NCI-H1417 treated with DMSO at 0.1 percent for 48 hours (cell line): ENCODE results near the gene C1orf21.

Experiments
- DNase-seq: peaks from one replicate; lab custom pipeline; 2025; lab: John Stamatoyannopoulos, UW

Gene C1orf21

DNA sequence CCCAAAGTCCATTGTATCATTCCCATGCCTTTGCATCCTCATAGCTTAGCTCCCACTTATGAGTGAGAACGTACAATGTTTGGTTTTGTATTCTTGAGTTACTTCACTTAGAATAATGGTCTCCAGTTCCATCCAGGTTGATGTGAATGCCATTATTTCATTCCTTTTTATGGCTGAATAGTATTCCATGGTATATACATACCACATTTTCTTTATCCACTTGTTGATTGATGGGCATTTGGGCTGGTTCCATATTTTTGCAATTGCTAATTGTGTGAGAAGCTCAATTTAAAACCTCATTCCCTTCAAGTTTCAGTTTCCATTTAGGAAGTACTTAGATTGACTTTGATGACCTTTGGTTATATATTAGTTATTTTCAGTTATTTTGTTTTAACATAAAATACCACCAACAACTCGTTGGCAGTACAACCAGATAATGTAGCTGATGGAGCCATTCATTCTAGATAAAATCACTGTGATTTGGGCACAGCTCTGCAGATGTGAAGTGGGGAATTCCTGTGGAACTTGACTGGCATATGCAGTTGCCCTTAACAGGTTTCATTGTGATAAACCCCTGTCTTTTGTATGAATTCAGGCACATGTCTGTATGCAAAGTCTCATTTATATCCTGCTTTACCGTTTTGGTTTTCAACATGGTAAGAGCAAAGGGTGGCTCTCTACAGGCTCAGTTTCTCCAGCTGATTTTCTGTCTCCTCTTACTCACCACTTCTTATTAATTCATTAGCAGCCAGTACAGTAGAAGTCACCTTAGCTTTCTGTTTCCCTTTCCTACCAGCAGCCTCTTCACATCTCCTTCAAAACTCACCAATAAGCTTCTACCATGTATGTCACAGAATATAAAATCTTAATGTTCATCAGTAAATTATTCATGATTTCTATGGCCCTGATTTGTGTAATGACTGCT, 170.9 kb downstream of the C1orf21 start:
- no peak for DNase-seq

DNA sequence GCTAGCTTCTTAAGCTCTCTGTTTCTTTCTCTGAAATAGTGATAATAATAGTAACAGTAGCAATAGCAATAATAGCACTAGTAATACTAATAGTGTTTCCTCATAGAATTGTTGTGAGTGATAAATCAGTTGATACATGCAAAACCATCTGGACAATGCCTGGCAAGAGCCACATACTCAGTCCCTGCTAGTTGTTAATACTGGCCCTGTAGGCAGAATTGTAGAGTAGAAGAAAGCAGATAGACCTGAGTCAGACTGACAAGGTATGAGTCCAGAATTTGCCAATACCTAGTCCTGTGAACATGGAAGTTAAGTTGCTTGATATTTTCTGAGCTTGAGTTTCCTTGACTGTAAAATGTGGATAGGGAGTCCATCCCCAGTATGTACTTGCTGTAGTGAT, 171.9 kb downstream of the C1orf21 start:
- no peak for DNase-seq

DNA sequence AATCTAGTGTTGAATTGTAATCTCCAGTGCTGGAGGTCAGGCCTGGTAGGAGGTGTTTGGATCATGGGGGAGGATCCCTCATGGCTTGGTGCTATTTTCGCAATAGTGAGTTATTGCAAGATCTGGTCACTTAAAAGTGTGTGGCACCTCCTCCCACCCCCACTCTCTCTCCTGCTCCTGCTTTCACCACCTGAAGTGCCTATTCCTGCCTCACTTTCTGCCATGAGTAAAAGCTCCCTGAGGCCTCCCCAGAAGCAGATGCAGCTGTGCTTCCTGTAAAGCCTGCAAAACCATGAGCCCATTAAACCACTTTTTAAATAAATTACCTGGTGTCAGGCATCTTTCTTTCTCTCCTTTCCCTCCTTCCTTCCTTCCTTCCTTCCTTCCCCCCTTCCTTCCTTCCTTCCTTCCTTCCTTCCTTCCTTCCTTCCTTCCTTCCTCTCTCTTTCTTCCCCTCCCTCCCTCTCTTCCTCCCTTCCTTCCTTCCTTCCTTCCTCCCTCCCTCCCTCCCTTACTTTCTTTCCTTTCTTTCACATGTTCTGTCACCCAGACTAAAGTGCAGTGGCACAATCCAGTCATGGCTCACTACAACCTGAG, 172.4 kb downstream of the C1orf21 start:
- DNase-seq, result no peak

DNA sequence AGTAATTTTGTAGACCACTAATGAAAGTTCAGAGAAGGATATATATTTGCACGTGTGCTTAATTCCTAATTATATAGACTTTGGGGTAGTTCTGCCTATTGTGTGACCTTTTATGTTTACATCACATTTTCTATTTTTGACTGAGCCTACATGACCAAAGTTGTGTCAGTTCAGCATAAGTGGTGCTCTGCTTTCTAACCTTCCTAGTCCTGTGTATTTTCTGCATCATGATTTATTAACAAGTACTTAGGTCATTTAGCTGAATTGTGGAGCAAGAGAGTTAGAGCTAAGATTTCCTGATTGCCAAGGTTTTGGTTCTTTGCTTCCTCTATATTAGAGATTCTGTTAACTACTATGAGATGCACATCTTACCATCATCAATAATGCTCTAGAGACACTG, 176.0 kb downstream of the C1orf21 start:
- no peak for DNase-seq

DNA sequence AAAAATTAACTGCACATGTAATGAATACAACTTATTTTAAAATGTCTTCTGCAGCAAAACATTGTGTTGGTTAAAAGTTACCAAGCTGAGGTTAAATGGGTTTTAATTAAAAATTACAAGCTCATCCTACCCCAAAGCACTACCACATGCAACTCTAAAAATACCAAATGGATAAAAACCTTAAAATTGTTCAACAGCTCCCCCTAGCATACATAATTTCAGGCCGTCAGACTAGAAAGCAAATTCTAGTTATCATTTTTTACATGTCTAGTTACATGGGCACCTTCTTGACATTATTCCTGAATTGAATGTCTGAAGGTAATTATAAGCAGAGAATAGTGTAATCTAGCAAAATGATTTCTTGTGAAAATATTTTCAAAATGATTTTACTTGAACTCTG, 176.5 kb downstream of the C1orf21 start:
- DNase-seq, result no peak

DNA sequence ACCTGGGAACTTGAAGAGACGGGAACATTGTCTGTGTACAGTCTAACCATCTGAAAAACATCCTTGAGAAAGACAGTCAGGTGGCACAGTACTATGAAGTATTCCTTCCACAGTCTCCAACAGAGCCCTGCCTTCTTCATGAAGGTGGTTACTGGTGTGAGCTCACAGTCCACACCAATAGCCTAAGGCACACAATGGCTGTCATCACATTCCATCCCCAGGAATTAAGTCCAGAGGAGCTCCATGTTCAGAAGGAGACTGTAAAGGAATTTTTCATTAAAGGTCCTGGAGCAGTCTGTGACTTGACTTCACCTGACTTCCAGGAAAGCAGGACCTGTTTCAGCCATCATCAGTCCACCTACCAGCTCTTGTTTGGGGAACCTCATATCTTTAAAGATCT, 180.2 kb downstream of the C1orf21 start:
- no peak for DNase-seq

DNA sequence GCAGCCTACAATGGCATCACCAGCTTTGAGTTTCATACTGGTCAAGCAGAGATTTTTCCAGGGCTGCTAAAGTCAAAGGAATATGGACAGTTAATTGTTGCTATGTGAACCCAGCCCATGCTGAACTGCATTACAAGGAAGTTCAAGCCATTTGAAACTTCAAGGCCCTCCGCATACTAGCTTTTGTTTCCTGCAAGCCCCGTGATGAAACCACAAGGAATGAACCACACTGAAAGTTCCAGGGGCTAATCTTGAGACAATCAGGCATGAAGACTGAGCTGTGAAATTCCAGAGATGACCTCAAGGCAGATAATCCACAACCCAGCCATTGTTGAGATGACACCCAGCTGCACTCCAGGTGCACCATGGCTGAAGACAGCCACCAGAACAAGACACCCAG, 180.8 kb downstream of the C1orf21 start:
- no peak for DNase-seq

DNA sequence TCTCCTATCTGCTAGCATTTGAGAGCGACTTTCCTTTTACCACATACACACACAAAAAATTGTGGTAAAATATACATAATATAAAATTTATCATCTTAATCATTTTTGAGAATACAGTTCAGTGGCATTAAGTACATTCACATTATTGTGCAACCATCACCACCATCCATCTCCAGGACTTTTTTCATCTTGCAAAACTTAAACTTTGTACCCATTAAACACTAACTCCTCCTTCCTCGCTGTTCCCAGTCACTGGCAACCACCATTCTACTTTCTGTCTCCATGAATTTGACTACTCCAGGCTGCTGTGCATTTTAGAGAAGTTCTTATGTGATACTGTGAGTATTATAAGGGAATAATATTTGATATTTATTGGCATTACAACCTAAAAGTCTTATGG, 181.3 kb downstream of the C1orf21 start:
- no peak for DNase-seq

DNA sequence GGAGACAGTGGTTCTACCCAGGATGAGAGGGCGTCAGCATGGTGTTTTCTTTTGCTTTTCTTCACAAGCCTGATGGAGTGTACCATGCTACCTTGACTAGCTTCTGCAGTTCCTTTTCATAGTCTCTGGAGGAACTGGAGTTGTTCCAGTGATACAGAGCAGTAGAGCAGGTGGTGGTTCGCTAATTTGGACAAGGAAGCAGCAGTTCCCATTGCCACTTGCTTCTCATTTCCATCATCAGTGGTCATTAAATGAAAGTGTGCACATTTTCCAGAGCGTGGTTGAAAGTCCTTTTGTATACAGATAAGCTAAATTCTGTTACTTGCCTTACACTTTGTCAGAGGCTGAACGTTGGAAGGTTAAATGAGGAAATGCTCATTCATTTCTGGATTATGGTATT, 182.3 kb downstream of the C1orf21 start:
- DNase-seq, result no peak

DNA sequence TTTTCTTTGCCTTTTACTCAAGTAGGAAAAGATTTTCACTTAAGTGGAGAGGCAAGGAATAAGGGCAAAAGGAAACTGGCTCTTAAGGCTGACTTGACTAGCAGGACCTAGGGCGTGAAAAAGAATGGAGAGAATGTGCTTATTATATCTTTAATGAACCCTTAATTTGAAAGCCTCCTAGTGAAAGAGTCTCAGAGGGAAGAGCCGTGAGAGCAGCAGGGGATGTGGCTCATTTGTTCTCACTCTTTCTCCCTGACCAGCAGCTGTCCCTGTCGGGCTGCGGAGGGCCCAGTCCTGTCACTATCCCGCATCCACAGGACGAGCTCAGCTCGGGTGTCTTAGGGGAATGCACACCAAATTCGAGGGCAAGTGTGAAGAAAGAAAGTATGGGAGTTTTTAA, 187.8 kb downstream of the C1orf21 start:
- no peak for DNase-seq

DNA sequence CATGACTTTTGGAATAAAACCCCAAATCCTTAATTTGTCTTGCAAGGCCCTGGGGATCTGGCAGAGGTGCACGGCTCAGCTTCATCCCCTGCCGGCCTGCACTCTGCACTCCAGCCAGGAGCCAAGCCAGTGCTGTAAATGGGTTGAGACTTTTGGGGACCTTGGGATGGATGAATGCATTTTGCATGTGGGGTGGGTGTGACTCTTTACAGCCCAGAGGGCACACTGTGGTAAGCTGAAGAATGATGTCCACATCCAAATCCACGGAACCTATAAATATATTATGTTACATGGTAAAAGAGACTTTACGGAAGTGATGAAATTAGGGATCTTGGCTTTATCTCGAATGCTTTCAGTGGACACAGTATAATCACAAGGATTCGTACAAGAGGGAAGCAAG, 190.0 kb downstream of the C1orf21 start:
- DNase-seq, result no peak

DNA sequence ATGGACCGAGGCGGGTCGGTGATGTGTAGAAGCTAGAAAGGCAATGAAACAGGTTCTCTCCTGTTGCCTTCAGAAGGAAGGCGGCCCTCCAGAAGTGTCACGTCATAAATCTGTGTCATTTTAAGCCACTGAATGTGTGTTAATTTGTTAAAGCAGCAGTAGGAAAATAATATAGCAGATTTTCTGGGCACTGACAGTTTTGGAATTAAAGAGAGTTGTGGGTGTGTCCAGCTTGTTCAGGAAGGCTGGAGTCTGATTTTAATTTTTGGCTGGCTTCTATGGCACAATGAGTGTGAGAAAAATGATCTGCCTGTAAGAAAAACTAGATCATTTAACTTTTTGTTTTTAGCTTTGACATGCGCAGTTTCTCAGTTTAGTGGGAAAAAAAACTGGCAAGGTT, 190.5 kb downstream of the C1orf21 start:
- no peak for DNase-seq

DNA sequence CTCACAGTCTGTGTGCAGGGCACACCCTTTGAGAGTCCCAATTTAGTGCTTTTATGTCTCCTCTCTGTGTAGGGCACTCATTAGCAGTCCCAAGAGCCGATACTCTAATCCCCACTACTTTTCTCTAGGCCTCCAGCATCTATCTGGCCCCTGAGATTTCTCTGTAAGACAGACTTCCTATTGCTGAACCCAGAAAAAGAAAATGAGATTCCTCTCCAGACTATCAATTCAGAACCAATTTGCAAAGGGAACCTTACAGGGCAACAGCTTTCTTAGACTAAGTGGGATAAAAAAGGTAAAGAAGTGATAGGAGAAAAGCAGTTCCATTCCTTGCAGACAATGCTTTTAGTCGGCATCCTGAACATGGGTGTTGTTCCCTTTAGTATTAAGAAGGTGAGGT, 195.6 kb downstream of the C1orf21 start:
- DNase-seq, result no peak

DNA sequence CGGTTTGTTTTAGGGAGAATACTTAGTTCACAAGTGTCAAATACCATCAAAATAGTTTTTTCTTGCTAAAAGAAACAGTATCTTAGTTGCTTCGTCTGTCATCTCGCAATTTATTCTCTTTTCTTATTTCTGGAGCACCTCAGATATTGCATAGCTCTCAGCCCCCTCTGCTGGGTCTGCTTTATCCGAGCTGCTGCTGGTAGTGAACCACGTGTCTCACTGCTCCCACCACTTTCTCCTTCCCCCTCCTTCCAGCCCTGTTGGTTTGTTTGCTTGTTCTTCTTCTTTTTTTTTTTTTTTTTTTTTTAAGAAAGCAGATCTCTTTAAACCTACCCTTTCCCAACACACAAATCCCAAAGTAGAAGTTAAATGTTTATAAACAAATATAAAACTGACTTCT, 197.0 kb downstream of the C1orf21 start:
- DNase-seq, result no peak

DNA sequence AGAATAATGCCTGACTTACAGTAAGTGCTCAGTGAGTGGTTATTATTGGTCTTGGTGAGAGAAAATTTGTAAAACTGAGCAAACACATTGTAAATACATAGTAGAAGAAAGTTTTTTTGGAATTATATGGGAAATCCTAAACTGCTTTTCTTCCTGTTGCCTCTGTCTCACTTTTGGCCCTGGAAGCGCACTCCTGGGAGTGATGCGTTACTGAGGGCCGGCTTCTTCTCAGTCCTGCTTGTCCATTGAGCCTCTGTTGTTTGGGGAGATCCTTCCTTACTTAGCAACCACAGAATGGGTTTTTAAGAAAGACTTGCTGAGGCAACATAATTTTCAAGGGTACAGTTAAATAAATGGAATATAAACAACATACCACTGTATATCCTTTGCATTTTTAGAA, 201.9 kb downstream of the C1orf21 start:
- no peak for DNase-seq

DNA sequence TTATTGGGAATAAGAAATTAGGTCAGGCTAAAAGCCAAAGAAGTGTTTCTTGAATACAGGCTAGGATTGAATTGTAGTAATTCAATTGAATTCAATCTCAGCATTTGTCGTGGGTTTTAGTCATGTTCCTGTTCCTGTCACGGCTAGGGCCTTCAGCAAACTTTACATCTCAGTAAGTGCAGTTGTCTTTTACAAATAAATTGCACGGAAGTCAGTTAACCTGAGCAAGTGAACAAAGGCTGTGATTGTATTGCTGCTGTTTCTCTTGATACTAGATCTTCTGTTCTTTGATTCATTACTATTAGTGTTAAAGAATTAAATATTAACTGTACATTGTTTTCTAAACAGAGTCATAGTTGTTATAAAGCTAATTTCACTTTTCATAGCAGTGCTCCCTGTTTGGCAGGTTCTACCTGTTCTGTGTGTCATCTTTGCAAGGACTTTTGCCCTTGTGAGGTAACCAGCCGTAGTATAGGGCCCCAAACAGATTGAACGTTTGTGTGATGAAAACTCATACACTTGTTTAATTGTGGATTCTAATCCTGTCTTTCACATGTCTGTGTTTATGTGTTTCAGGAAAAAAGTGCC, 203.4 kb downstream of the C1orf21 start:
- no peak for DNase-seq

DNA sequence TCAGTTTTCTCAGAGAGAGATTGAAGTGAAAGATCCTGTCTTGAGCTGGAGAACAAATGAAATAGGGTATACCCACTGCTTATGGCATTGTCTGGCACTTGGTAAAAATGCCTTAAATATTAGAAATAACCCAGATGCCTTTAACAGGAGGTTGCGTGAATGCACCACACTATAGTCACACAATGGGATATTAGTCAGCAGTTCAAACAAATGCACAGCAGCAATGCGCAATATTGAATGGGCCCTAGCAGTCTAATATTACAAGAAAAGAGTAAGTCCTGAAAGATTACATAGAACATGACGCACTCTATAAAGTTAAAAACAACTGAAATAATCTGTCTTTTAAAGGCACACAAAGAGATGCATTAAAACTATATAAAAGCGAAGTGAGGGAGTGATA, 206.8 kb downstream of the C1orf21 start:
- DNase-seq, result no peak

DNA sequence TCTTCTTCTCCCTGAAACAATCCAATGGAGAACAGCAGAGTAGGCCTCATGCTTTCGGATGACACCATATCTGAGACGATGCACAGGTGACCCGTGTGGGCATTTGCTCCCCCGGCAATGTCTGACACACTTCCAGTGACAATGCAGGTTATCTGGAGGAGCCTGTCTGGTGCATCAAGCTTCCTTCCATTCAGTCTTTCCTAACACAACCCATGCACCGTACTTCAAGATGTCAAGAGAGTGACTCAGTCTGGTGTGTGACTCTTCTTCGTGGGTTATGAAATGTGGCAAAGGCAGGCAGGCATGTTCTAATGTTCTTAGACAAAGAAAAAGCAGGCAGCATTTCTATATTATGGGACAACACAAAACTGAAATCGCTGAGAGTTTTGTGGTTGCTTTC, 208.8 kb downstream of the C1orf21 start:
- no peak for DNase-seq

DNA sequence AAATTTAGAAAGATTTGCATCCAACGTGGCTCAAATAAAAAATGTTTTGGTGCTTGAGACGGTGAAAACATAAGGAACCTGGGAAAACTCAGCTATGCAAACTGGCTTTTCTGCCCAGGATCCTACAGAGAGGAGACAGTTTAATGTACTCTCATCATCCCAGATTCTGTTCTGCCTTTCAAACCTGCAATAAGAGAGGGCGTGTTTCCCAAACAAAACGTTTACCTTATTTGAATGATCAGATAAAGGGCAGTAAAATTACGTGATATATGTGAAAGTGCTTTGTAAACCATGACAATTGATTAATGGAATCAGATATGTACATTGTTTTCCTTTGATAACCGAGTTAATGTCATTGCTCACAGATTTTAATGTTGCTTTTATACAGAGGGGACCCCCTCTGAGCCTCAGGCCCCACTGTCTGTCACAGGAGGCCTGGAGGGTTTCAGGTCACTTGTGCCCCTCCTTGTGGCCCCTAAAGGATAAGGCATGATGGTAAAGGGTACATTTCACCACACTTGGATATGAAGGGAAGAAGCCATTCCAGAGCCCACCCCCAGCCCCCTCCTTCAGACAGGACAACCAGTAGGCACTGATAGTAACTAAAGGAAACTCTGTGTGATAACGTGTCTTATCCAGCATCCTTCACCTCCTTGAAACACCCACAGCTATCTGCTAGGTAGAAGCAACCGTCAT, 210.3 kb downstream of the C1orf21 start:
- DNase-seq, result no peak

DNA sequence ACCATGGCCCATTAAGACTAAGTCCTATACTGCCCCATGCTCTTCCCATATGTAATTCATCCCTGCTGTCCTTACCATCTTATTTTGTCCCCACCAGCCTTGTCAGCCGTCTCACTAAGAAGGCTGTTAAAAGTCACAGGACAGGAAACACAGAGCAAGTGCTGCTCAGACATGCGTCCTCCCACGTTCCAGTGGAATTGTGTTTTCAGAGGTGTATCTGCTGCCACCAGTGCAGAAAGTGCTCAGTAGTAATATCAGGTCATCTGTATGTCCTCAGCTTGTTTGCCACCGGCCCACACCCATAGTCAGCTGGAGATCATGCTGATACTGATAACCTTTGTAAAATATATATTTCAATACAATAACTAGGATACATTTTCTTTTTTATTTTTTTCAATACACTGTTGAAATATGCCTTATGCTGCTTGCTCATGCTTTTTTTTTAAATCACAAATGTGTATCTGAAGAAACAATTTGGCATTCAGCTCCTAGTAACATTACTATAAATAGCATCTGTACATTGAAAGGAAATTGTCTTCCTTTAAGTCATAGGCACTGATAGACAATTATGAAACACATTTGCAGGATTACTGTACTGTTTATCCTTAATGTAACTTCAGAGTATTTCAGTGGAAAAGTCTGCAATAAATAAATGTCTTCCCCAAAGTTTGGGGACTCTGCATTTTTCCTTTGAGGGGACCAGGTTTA, 211.0 kb downstream of the C1orf21 start:
- DNase-seq, result no peak

DNA sequence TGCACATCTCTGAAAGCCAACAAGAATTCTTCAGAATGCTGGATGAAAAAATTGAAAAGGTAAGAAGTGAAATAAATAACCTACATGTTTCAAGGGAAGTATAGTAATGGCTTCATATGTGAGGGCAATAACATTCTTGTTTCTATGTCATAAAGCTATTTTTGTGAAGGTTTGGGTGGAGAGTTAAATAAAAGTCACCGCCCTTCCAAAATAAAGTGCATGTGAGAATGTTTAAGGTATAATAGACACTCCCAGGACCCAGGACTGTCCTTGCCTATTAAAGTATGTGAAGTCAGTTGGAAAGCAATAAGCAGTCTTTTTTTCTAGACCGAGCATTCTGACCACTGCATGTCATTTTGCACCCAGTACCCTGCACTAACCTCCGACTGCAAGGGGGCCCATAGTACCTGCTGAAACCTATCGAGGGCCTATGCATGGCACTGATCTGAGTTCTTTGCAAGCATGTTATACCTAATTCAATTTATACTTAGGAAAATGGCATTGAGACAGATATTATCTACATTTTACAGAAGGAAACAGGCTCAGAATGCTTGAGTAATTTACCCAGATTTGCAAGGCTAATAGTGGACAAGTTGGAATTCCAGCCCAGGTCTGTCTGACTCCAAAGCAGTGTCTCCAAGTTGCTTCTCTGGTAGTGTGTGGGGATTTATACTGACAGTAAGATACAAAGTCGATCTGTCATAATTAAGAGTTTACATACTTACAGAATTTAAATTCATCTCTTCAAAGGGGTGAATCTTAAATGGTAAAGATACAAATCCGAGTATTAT, 211.8 kb downstream of the C1orf21 start:
- DNase-seq, result no peak
